ENCODE data around the gene EZH2.

Gene EZH2

GRCh38 chr7:148790131-148790726 lies 93.9 kb downstream of the EZH2 start:
- no peak for TF ChIP-seq CTCF (IDR thresholded peaks at IDR 0.05; ENCODE audit: low read depth, low read length)
- DNase-seq (ENCODE audit: extremely low read depth, low read depth) = no peak

GRCh38 chr7:148789220-148789619 lies 94.9 kb downstream of the EZH2 start:
- no peak for TF ChIP-seq CTCF (IDR thresholded peaks at IDR 0.05; ENCODE audit: low read depth, low read length)
- DNase-seq (ENCODE audit: extremely low read depth, low read depth) = no peak

GRCh38 chr7:148787571-148788295 lies 96.4 kb downstream of the EZH2 start:
- no peak for DNase-seq (ENCODE audit: extremely low read depth, low read depth)
- TF ChIP-seq CTCF (IDR thresholded peaks at IDR 0.05; ENCODE audit: low read depth, low read length) = no peak

GRCh38 chr7:148783801-148784527 lies 100.1 kb downstream of the EZH2 start:
- no peak for DNase-seq (ENCODE audit: extremely low read depth, low read depth)
- TF ChIP-seq CTCF (IDR thresholded peaks at IDR 0.05; ENCODE audit: low read depth, low read length) = no peak

GRCh38 chr7:148782757-148783456 lies 101.2 kb downstream of the EZH2 start:
- no peak for DNase-seq (ENCODE audit: extremely low read depth, low read depth)
- TF ChIP-seq CTCF (IDR thresholded peaks at IDR 0.05; ENCODE audit: low read depth, low read length) = no peak

- DNase-seq (ENCODE audit: extremely low read depth, low read depth) = no peak
- no peak for TF ChIP-seq CTCF (IDR thresholded peaks at IDR 0.05; ENCODE audit: low read depth, low read length)
Observed at GRCh38 chr7:148774471-148774870, 109.6 kb downstream of the EZH2 start.
